Lung (tissue), 12 donors: ENCODE measurements around the gene GPATCH3. TPM values are rescaled to one million over a fixed set of nuclear protein-coding genes. Genes with fewer than 3 reads are reported as not detected.

Experiments
- ATAC-seq: fragments of 200-7000 bp; cut with Tn5 transposase; one replicate; pipeline ENCODE4 v1.9.1; 2020; ENCODE audit warnings: moderate number of reproducible peaks; ENCODE audit not compliant: insufficient read depth, low FRiP score
- DNase-seq, 3 donors: peaks; one replicate each; pipeline ENCODE4 v3.0.0-alpha.2; 2013 to 2017
- H3K27ac ChIP-seq, 2 donors: one replicate each; pipeline ENCODE4 v1.5.1; 2013; ENCODE audit warnings: mild to moderate bottlenecking in 2 of 2, moderate library complexity in 2 of 2, control low read depth in 1 of 2, inconsistent platforms in 1 of 2, low read depth in 1 of 2, low read length in 1 of 2
- H3K27me3 ChIP-seq, 3 donors: one replicate each; pipeline ENCODE4 v1.5.1; 2013; ENCODE audit warnings: low read length in 2 of 3; ENCODE audit not compliant: control insufficient read depth in 3 of 3, insufficient read depth in 3 of 3
- H3K36me3 ChIP-seq, 4 donors: one replicate each; pipeline ENCODE4 v1.5.1; 2013; ENCODE audit warnings: low read length in 4 of 4, mild to moderate bottlenecking in 1 of 4, moderate library complexity in 1 of 4; ENCODE audit not compliant: control insufficient read depth in 4 of 4, insufficient read depth in 4 of 4
- H3K4me1 ChIP-seq, 5 donors: one replicate each; pipeline ENCODE4 v1.5.1; 2013; ENCODE audit warnings: low read length in 5 of 5, mild to moderate bottlenecking in 2 of 5, moderate library complexity in 1 of 5; ENCODE audit not compliant: control insufficient read depth in 5 of 5, insufficient read depth in 5 of 5
- H3K4me3 ChIP-seq: one replicate; pipeline ENCODE4 v1.5.1; 2013; ENCODE audit warnings: mild to moderate bottlenecking, control low read depth, moderate library complexity
- H3K9ac ChIP-seq, 2 donors: one replicate each; pipeline ENCODE4 v1.5.1; 2013; ENCODE audit warnings: low read length in 2 of 2, control low read depth in 1 of 2; ENCODE audit not compliant: insufficient read depth in 1 of 2
- H3K9me3 ChIP-seq, 4 donors: one replicate each; pipeline ENCODE4 v1.5.1; 2013; ENCODE audit warnings: low read length in 3 of 4, mild to moderate bottlenecking in 1 of 4, moderate library complexity in 1 of 4; ENCODE audit not compliant: control insufficient read depth in 4 of 4, insufficient read depth in 3 of 4
- WGBS, 2 donors: extraction: QIAGEN DNeasy Blood & Tissue Kit; methylation state at CpG; one replicate each; pipeline ENCODE4 v1.1.7; 2013; 5-methylcytosine and 5-hydroxymethylcytosine counted together
- polyA plus RNA-seq, 2 donors: library from polyadenylated mRNA; stranded (reverse); fragments of 200-250 nt; gene quantifications; one replicate each; pipeline ENCODE4 v1.2.1, GENCODE V29; 2013
- total RNA-seq, 2 donors: library from RNA; depleted of rRNA in 1 of 2; stranded (reverse); fragments of >200 nt in 1 of 2; gene quantifications; one replicate each; pipeline ENCODE4 v1.2.1, GENCODE V29; 2014 to 2021
- TF ChIP-seq, protein P1 (sequence below): IDR thresholded peaks from 2 replicates; pipeline ENCODE4 v1.5.1; 2012; ENCODE audit warnings: mild to moderate bottlenecking; ENCODE audit errors: control extremely low read depth, extremely low read depth
- donor health status: control.
- donor health status: control.
- donor health status: Bipolar disorder and iron deficiency.
- donor health status: healthy.
- donor health status: DM: yes; HTN: yes; CAD: no.

The GPATCH3 gene
- total and polyA plus RNA-seq, 4 donors: 10.4 to 17.5 (median 14.1) TPM

DNA sequence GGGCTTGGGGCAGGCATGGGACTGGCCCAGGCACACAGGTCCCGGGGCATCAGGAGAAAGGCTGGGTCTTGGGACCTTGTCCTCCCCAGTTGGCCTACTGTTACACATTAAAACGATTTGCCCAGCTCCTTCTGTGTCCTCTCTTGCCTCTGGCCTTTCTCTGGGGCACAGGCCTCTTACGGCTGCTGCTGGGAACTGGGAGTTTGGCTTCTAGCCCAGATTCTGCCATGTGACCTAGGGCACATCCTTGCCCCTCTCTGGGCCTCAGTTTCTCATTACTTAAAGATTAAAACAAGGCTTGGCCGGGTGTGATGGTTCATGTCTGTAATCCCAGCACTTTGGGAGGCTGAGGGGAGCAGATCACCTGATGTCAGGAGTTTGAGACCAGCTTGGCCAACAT lies 46.0 kb upstream of the GPATCH3 start:
- peaks cover 20 to 49% (median 22%) of the 10 kb centered on the region in 4 donors for H3K36me3 ChIP-seq
- 78 to 90% methylated on average over 4 of the region's 4 CpGs for WGBS, 2 donors
- no peaks in the 10 kb centered on the region for H3K9me3 ChIP-seq
- no peaks in the 10 kb centered on the region for H3K4me1 ChIP-seq
- no peaks in the 10 kb centered on the region for H3K27me3 ChIP-seq
- ATAC-seq (no peak), DNase-seq (no peak)
- H3K4me3 ChIP-seq: no peak overlapping the region
- no peak overlapping the region for H3K9ac ChIP-seq
- TF ChIP-seq, protein P1, sequence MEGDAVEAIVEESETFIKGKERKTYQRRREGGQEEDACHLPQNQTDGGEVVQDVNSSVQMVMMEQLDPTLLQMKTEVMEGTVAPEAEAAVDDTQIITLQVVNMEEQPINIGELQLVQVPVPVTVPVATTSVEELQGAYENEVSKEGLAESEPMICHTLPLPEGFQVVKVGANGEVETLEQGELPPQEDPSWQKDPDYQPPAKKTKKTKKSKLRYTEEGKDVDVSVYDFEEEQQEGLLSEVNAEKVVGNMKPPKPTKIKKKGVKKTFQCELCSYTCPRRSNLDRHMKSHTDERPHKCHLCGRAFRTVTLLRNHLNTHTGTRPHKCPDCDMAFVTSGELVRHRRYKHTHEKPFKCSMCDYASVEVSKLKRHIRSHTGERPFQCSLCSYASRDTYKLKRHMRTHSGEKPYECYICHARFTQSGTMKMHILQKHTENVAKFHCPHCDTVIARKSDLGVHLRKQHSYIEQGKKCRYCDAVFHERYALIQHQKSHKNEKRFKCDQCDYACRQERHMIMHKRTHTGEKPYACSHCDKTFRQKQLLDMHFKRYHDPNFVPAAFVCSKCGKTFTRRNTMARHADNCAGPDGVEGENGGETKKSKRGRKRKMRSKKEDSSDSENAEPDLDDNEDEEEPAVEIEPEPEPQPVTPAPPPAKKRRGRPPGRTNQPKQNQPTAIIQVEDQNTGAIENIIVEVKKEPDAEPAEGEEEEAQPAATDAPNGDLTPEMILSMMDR: no peak
- no peak overlapping the region for H3K27ac ChIP-seq

DNA sequence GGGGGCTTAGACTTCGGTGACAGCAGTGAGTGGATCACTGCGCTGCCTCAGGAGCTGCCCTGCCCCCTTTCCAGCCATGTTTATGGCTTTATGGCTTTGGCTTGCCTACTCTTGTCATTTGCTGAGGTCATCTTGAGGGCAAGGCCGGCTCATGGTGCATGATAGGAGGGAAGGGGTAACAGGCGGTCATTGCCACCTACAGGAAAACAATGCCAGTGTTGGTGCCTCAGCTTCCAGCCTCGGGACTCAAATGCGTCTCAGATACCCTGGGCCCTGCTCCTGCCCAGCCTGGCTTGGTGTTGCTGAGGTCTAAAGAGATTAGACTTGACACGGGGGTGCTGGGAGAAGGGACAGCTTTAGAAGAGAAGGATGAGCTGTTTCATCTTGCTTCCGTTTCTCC lies 45.5 kb upstream of the GPATCH3 start:
- Histone ChIP-seq H3K9ac (no peak overlapping the region), H3K4me1 (no peaks in the 10 kb centered on the region), H3K27me3 (no peaks in the 10 kb centered on the region), H3K4me3 (no peak overlapping the region), H3K27ac (no peak overlapping the region), H3K36me3 (peaks cover 20 to 48% (median 23%) of the 10 kb centered on the region in 4 donors), H3K9me3 (no peaks in the 10 kb centered on the region)
- 88% methylated on average over 8 of the region's 8 CpGs for WGBS, 2 donors
- TF ChIP-seq, protein P1: no peak
- DNase-seq (no peak), ATAC-seq (no peak)

DNA sequence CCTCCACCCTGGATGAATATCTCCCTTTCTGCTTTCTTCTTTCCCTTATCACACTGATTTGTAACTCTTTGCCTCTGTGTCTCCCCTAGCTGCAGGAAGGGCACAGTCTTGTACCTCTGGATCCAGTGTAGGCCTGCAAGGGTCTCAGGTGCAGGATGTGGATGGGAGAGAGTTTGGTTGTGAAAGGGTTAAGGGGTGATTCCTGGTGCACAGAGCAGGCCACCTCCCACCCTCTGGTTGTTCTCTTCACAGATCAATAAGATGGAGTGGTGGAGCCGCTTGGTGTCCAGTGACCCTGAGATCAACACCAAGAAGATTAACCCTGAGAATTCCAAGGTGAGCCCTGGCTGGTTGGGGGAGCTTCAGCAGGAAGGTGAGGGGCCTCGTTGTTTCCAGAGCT lies 44.9 kb upstream of the GPATCH3 start:
- 84 to 89% methylated on average over 2 of the region's 2 CpGs for WGBS, 2 donors
- no peak for DNase-seq

More for the DNA sequence above, 44.9 kb upstream of the GPATCH3 start:
- Histone ChIP-seq H3K27ac (no peak overlapping the region), H3K36me3 (peaks cover 20 to 48% (median 23%) of the 10 kb centered on the region in 4 donors), H3K27me3 (no peaks in the 10 kb centered on the region), H3K4me1 (no peaks in the 10 kb centered on the region), H3K9ac (no peak overlapping the region), H3K4me3 (no peak overlapping the region), H3K9me3 (no peaks in the 10 kb centered on the region)
- ATAC-seq: no peak
- TF ChIP-seq, protein P1: no peak
